Hepatocyte (in vitro differentiated cells): ENCODE results near the gene MAP4. TPM values are rescaled to one million over a fixed set of nuclear protein-coding genes. Genes with fewer than 3 reads are reported as not detected.
A peak's percentile ranks its signal among the peaks of the same experiment; 100 is the strongest.

ENCODE experiments used
- DNase-seq: peaks from one replicate; pipeline ENCODE4 v3.0.0-alpha.2; 2016; ENCODE audit warnings: low spot score
- H2AFZ ChIP-seq: fragments of 200-600 bp; sonication (generic); 2 replicates; pipeline ENCODE4 v1.6.0; 2016; ENCODE audit warnings: antibody characterized with exemption, mild to moderate bottlenecking
- H3K27ac ChIP-seq: fragments of 200-600 bp; sonication (generic); 2 replicates; pipeline ENCODE4 v1.5.1; 2016; ENCODE audit warnings: mild to moderate bottlenecking
- H3K27me3 ChIP-seq: fragments of 200-600 bp; sonication (generic); 2 replicates; pipeline ENCODE4 v1.6.1; 2016
- H3K36me3 ChIP-seq: fragments of 200-600 bp; sonication (generic); replicated peaks from 2 replicates; pipeline ENCODE4 v1.5.1; 2016; ENCODE audit warnings: low read depth; ENCODE audit not compliant: insufficient read depth
- H3K4me1 ChIP-seq: fragments of 200-600 bp; sonication (generic); 2 replicates; pipeline ENCODE4 v1.5.1; 2016; ENCODE audit warnings: mild to moderate bottlenecking, moderate library complexity; ENCODE audit not compliant: insufficient read depth
- H3K4me2 ChIP-seq: fragments of 200-600 bp; sonication (generic); 2 replicates; pipeline ENCODE4 v1.6.0; 2016
- H3K4me3 ChIP-seq: fragments of 200-600 bp; sonication (generic); 2 replicates; pipeline ENCODE4 v1.5.1; 2016; ENCODE audit warnings: mild to moderate bottlenecking
- H3K79me2 ChIP-seq: fragments of 200-600 bp; sonication (generic); 2 replicates; pipeline ENCODE4 v1.6.0; 2017; ENCODE audit warnings: mild to moderate bottlenecking
- H3K9me2 ChIP-seq: fragments of 200-600 bp; sonication (generic); replicated peaks from 2 replicates; pipeline ENCODE4 v1.6.0; 2017; ENCODE audit warnings: mild to moderate bottlenecking; ENCODE audit not compliant: insufficient read depth
- H3K9me3 ChIP-seq: fragments of 200-600 bp; sonication (generic); 2 replicates; pipeline ENCODE4 v1.5.1; 2016; ENCODE audit warnings: low read depth, mild to moderate bottlenecking
- H4K20me1 ChIP-seq: fragments of 200-600 bp; sonication (generic); 2 replicates; pipeline ENCODE4 v1.6.0; 2016; ENCODE audit warnings: mild to moderate bottlenecking; ENCODE audit not compliant: insufficient read depth, poor library complexity, severe bottlenecking
- EZH2 ChIP-seq: fragments of 200-600 bp; sonication (generic); IDR thresholded peaks from 2 replicates; pipeline ENCODE4 v1.6.1; 2016; ENCODE audit warnings: antibody characterized with exemption, mild to moderate bottlenecking, borderline replicate concordance
- EZH2phosphoT487 ChIP-seq: fragments of 200-600 bp; sonication (generic); IDR thresholded peaks from one replicate; pipeline ENCODE4 v1.6.1; 2018; ENCODE audit warnings: antibody characterized with exemption, mild to moderate bottlenecking, low read depth, moderate library complexity; ENCODE audit not compliant: unreplicated experiment, severe bottlenecking
- WGBS: methylation state at CpG from one replicate; pipeline ENCODE4 v1.1.6; 2016; ENCODE audit warnings: low lambda C conversion rate; ENCODE audit errors: missing lambda C conversion rate; 5-methylcytosine and 5-hydroxymethylcytosine counted together
- polyA plus RNA-seq: library from polyadenylated mRNA; unstranded; fragments of >200 nt; fragmentation: Nextera tagmentation; extraction: Ambion mirVana; gene quantifications from 2 replicates; pipeline ENCODE4 v1.2.1, GENCODE V29; 2016
- total RNA-seq: library from RNA; depleted of rRNA; stranded (reverse); fragments of >200 nt; gene quantifications from 2 replicates; pipeline ENCODE4 v1.2.3, GENCODE V29; 2014
- TF ChIP-seq, protein P1 (sequence below): fragments of 200-600 bp; sonication (generic); IDR thresholded peaks from 2 replicates; pipeline ENCODE4 v1.5.1; 2016; ENCODE audit warnings: antibody characterized with exemption, mild to moderate bottlenecking; ENCODE audit not compliant: poor library complexity

The MAP4 gene
- total and polyA plus RNA-seq, 2 experiments from 2014 or later: 85.5 to 91.3 TPM

DNA sequence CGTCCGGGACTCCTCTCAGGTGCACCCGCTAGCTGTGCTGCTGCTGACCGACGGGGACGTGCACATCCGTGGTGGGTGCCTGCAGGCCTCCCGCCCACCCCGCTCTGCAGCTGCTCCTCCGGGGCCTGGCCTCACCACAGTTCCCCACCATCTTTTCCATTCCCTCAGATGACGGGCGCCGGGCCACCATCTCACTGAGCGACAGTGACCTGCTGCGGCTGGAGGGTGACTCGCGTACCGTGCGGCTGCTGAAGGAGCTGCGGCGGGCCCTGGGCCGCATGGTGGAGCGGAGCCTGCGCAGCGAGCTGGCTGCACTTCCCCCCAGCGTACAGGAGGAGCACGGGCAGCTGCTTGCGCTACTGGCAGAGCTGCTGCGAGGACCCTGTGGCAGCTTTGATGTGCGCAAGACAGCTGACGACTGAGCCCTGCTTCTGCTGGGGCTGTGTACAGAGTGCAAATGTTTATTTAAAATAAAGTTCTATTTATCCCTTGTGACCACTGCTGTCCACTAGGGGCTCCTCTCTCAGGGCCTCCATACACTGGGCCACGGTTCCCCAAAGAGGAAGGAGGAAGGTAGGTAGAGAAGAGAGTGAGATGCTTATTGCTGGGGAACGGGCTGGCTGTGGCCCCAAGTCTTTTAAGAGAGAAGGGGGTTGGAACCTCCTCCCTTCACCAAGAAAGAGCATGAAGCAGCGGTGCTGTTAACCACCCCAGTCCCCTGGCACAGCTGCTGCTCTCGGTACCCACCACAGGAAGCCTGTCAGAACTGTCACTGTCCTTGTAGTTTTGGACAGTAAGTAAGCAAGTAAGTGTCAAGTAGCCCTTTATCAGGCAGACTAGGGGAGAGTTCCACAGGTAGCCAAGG is 166.3 kb downstream of the MAP4 start:
- DNase-seq: peak; percentile 48

DNA sequence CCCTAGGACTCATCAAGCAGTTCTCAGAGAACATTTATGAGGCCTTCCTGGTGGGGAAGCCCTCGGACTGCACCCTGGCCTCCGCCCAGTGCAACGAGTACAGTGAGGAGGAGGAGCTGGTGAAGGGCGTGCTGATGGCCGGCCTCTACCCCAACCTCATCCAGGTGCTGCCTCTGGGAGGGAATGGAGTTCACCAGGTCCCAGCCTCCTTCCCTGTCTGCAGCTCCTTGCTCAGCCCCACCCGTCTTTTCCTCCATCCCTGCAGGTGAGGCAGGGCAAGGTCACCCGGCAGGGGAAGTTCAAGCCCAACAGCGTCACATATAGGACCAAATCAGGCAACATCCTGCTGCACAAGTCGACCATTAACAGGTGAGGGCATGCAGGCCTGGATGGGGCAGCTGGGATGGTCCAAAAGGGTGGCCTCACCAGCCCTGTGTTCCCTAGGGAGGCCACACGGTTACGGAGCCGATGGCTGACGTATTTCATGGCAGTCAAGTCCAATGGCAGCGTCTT is 167.0 kb downstream of the MAP4 start:
- no peak for TF ChIP-seq EZH2phosphoT487
- TF ChIP-seq EZH2: no peak
- TF ChIP-seq, protein P1, sequence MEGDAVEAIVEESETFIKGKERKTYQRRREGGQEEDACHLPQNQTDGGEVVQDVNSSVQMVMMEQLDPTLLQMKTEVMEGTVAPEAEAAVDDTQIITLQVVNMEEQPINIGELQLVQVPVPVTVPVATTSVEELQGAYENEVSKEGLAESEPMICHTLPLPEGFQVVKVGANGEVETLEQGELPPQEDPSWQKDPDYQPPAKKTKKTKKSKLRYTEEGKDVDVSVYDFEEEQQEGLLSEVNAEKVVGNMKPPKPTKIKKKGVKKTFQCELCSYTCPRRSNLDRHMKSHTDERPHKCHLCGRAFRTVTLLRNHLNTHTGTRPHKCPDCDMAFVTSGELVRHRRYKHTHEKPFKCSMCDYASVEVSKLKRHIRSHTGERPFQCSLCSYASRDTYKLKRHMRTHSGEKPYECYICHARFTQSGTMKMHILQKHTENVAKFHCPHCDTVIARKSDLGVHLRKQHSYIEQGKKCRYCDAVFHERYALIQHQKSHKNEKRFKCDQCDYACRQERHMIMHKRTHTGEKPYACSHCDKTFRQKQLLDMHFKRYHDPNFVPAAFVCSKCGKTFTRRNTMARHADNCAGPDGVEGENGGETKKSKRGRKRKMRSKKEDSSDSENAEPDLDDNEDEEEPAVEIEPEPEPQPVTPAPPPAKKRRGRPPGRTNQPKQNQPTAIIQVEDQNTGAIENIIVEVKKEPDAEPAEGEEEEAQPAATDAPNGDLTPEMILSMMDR: no peak
- 95% methylated on average over 14 of the region's 14 CpGs for WGBS
- Histone ChIP-seq H4K20me1 (peaks cover 3% of the 10 kb centered on the region), H3K27me3 (no peaks in the 10 kb centered on the region), H3K9me3 (no peaks in the 10 kb centered on the region), H3K4me3 (no peak overlapping the region), H2AFZ (no peak overlapping the region), H3K79me2 (no peaks in the 10 kb centered on the region), H3K4me1 (no peaks in the 10 kb centered on the region), H3K4me2 (no peak overlapping the region), H3K36me3 (no peaks in the 10 kb centered on the region), H3K27ac (no peak overlapping the region), H3K9me2 (no peaks in the 10 kb centered on the region)
- no peak for DNase-seq

More for the DNA sequence above, 166.3 kb downstream of the MAP4 start:
- Histone ChIP-seq H3K79me2 (no peaks in the 10 kb centered on the region), H3K4me3 (no peak overlapping the region), H3K27ac (no peak overlapping the region), H3K27me3 (no peaks in the 10 kb centered on the region), H3K9me3 (no peaks in the 10 kb centered on the region), H4K20me1 (peaks cover 3% of the 10 kb centered on the region), H3K4me2 (no peak overlapping the region), H3K36me3 (no peaks in the 10 kb centered on the region), H3K9me2 (no peaks in the 10 kb centered on the region), H2AFZ (no peak overlapping the region), H3K4me1 (no peaks in the 10 kb centered on the region)
- TF ChIP-seq EZH2 (no peak), EZH2phosphoT487 (no peak)
- TF ChIP-seq, protein P1: peak; percentile 39
- WGBS: 91% methylated on average over 35 of the region's 35 CpGs

DNA sequence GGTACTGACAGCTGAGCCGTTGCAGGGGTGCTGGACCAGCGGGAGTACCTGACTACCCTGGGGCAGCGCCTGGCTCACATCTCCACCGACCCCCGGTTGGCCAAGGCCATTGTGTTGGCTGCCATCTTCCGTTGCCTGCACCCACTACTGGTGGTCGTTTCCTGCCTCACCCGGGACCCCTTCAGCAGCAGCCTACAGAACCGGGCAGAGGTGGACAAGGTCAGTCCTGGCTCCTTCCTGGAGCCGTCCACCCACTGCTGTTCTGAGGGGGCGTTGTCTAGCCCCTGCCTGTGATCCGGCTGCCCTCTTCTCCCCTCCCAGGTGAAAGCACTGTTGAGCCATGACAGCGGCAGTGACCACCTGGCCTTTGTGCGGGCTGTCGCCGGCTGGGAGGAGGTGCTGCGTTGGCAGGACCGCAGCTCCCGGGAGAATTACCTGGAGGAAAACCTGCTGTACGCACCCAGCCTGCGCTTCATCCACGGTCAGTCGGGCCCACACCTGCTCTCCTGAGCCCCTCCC is 167.6 kb downstream of the MAP4 start:
- Histone ChIP-seq H3K27ac (no peak overlapping the region), H3K79me2 (no peaks in the 10 kb centered on the region), H3K36me3 (no peaks in the 10 kb centered on the region), H3K4me1 (no peaks in the 10 kb centered on the region), H3K9me2 (no peaks in the 10 kb centered on the region), H3K4me2 (no peak overlapping the region), H3K4me3 (no peak overlapping the region), H3K9me3 (no peaks in the 10 kb centered on the region), H4K20me1 (peaks cover 3% of the 10 kb centered on the region), H3K27me3 (no peaks in the 10 kb centered on the region), H2AFZ (no peak overlapping the region)
- TF ChIP-seq, protein P1: no peak
- TF ChIP-seq EZH2phosphoT487 (no peak), EZH2 (no peak)
- 91% methylated on average over 23 of the region's 23 CpGs for WGBS
- no peak for DNase-seq
